ENCODE data around the gene LRMDA. TPM values are rescaled to one million over a fixed set of nuclear protein-coding genes. Genes with fewer than 3 reads are reported as not detected.

LRMDA gene
- total and polyA plus RNA-seq, 2 of the 13 experiments (the other 11 are each of a cell fraction or from before 2014, with no cell fraction given), result 13.4 to 22.0 TPM

DNA sequence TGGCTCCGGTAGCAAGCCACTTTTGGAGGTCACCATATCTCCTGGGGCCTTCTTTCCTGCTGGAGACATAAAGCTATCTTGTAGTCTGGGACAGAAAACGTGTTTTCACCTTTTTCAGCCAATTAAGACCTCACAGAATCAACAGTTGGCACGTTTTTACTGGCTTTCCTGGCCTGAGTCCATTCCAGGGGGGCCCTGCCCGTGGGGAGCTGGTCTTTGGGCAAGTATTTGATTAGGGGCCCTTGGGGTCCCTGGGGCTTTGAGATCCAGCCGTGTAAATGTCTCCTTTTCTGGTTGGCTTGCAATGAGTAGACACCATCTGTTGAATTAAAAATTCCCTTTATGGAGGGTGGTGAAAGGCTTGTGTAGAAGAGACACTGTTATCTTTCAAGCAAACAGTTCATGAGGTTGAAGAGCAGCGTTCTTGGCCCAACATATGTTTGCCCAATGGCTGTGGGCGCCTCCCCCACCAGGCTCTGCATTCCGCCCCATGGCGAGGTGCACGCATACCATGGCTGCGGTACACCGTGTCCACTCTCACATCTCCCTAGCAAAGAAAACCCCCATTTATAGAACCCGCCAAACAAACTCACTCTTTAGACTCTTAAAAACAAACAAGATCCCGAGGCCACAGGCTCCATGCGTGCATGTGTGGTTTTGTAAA is 593.2 kb downstream of the LRMDA start (continued):
- no peak for TF ChIP-seq ZNF780A (CRISPR knock-in tag; IDR thresholded peaks at IDR 0.05)
- TF ChIP-seq ZNF589 (CRISPR knock-in tag; conservative IDR thresholded peaks at IDR 0.05), result no peak
- TF ChIP-seq SAP130 (CRISPR knock-in tag; IDR thresholded peaks at IDR 0.05; ENCODE audit: low read depth), result peak; percentile 77
- TF ChIP-seq, protein P1, sequence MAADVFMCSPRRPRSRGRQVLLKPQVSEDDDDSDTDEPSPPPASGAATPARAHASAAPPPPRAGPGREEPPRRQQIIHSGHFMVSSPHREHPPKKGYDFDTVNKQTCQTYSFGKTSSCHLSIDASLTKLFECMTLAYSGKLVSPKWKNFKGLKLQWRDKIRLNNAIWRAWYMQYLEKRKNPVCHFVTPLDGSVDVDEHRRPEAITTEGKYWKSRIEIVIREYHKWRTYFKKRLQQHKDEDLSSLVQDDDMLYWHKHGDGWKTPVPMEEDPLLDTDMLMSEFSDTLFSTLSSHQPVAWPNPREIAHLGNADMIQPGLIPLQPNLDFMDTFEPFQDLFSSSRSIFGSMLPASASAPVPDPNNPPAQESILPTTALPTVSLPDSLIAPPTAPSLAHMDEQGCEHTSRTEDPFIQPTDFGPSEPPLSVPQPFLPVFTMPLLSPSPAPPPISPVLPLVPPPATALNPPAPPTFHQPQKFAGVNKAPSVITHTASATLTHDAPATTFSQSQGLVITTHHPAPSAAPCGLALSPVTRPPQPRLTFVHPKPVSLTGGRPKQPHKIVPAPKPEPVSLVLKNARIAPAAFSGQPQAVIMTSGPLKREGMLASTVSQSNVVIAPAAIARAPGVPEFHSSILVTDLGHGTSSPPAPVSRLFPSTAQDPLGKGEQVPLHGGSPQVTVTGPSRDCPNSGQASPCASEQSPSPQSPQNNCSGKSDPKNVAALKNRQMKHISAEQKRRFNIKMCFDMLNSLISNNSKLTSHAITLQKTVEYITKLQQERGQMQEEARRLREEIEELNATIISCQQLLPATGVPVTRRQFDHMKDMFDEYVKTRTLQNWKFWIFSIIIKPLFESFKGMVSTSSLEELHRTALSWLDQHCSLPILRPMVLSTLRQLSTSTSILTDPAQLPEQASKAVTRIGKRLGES (CRISPR knock-in tag; IDR thresholded peaks at IDR 0.05; ENCODE audit: borderline replicate concordance), result peak; percentile 80
- TF ChIP-seq MAF1 (CRISPR knock-in tag; IDR thresholded peaks at IDR 0.05; ENCODE audit: borderline replicate concordance), result no peak
- TF ChIP-seq NCOR1 (IDR thresholded peaks at IDR 0.05; ENCODE audit: borderline replicate concordance, low read length), result peak; percentile 62; the same call in 1 of the 2 replicates
- TF ChIP-seq ZNF138 (CRISPR knock-in tag; IDR thresholded peaks at IDR 0.05; ENCODE audit: low read depth), result no peak
- TF ChIP-seq ZNF841 (CRISPR knock-in tag; IDR thresholded peaks at IDR 0.05; ENCODE audit: borderline replicate concordance), result no peak
- no peak; the same call in 1 of the 2 replicates for TF ChIP-seq ZSCAN9 (CRISPR knock-in tag; IDR thresholded peaks at IDR 0.05; ENCODE audit: borderline replicate concordance)
- TF ChIP-seq KMT2A (CRISPR knock-in tag; IDR thresholded peaks at IDR 0.05), result no peak
- TF ChIP-seq SOX5 (CRISPR knock-in tag; IDR thresholded peaks at IDR 0.05; ENCODE audit: borderline replicate concordance), result peak; percentile 84; the same call in 1 of the 2 replicates
- peak; percentile 73; the same call in 1 of the 2 replicates for TF ChIP-seq HDAC1 (CRISPR knock-in tag; IDR thresholded peaks at IDR 0.05)
- no peak for TF ChIP-seq ZNF264 (CRISPR knock-in tag; IDR thresholded peaks at IDR 0.05)
- TF ChIP-seq, protein P2, sequence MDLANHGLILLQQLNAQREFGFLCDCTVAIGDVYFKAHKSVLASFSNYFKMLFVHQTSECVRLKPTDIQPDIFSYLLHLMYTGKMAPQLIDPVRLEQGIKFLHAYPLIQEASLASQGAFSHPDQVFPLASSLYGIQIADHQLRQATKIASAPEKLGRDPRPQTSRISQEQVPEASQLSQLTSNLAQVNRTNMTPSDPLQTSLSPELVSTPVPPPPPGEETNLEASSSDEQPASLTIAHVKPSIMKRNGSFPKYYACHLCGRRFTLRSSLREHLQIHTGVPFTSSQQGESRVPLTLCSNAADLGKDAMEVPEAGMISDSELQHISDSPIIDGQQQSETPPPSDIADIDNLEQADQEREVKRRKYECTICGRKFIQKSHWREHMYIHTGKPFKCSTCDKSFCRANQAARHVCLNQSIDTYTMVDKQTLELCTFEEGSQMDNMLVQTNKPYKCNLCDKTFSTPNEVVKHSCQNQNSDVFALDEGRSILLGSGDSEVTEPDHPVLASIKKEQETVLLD (CRISPR knock-in tag; IDR thresholded peaks at IDR 0.05; ENCODE audit: low read depth), result no peak
- TF ChIP-seq, protein P3, sequence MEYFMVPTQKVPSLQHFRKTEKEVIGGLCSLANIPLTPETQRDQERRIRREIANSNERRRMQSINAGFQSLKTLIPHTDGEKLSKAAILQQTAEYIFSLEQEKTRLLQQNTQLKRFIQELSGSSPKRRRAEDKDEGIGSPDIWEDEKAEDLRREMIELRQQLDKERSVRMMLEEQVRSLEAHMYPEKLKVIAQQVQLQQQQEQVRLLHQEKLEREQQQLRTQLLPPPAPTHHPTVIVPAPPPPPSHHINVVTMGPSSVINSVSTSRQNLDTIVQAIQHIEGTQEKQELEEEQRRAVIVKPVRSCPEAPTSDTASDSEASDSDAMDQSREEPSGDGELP (IDR thresholded peaks at IDR 0.05; ENCODE audit: borderline replicate concordance, low read depth), result peak; percentile 87; the same call in 1 of the 2 replicates
- TF ChIP-seq LBX2 (CRISPR knock-in tag; IDR thresholded peaks at IDR 0.05; ENCODE audit: borderline replicate concordance), result no peak
- TF ChIP-seq, protein P4, sequence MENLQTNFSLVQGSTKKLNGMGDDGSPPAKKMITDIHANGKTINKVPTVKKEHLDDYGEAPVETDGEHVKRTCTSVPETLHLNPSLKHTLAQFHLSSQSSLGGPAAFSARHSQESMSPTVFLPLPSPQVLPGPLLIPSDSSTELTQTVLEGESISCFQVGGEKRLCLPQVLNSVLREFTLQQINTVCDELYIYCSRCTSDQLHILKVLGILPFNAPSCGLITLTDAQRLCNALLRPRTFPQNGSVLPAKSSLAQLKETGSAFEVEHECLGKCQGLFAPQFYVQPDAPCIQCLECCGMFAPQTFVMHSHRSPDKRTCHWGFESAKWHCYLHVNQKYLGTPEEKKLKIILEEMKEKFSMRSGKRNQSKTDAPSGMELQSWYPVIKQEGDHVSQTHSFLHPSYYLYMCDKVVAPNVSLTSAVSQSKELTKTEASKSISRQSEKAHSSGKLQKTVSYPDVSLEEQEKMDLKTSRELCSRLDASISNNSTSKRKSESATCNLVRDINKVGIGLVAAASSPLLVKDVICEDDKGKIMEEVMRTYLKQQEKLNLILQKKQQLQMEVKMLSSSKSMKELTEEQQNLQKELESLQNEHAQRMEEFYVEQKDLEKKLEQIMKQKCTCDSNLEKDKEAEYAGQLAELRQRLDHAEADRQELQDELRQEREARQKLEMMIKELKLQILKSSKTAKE (CRISPR knock-in tag; IDR thresholded peaks at IDR 0.05; ENCODE audit: borderline replicate concordance), result peak; percentile 82
- no peak for TF ChIP-seq IRX3 (CRISPR knock-in tag; IDR thresholded peaks at IDR 0.05; ENCODE audit: borderline replicate concordance, low read depth)

Data from HepG2 (cell line).